ENCODE data around the gene PUM1.

GRCh38 chr1:30950053-30950452 lies 115.5 kb downstream of the PUM1 start:
- no peak for TF ChIP-seq MAFK (IDR thresholded peaks at IDR 0.05; ENCODE audit: low read depth, low read length)
- no peak for TF ChIP-seq BRCA1 (IDR thresholded peaks at IDR 0.05; ENCODE audit: low read depth, low read length)
- TF ChIP-seq CTCF (IDR thresholded peaks at IDR 0.05; ENCODE audit: control extremely low read depth in 1 of 3, insufficient read depth in 1 of 3, low read depth in 1 of 3, low read length in 3 of 3) = no peak
- no peak for TF ChIP-seq SUZ12 (IDR thresholded peaks at IDR 0.05; ENCODE audit: low read length)
- TF ChIP-seq ZNF274 (IDR thresholded peaks at IDR 0.05; ENCODE audit: borderline replicate concordance, extremely low read depth, low read length) = no peak
- no peak for TF ChIP-seq YY1 (IDR thresholded peaks at IDR 0.05; ENCODE audit: low read depth, low read length)

Measured in H1 (cell line).